Aorta (tissue), 5 donors: ENCODE results near the gene GABRB1. TPM values are rescaled to one million over a fixed set of nuclear protein-coding genes. Genes with fewer than 3 reads are reported as not detected.
A peak's percentile ranks its signal among the peaks of the same experiment; 100 is the strongest.

Experiments
- ATAC-seq: fragments of 200-7000 bp; cut with Tn5 transposase; one replicate; pipeline ENCODE4 v1.9.1; 2022; ENCODE audit warnings: moderate library complexity; ENCODE audit not compliant: low FRiP score
- DNase-seq, 2 donors: peaks; one replicate each; pipeline ENCODE4 v3.0.0-alpha.2; 2020
- H3K27ac ChIP-seq, 2 donors: one replicate each; pipeline ENCODE4 v1.5.1; 2013; ENCODE audit warnings: low read length in 2 of 2, mild to moderate bottlenecking in 2 of 2, moderate library complexity in 2 of 2, control low read depth in 1 of 2, inconsistent platforms in 1 of 2, low read depth in 1 of 2
- H3K27me3 ChIP-seq, 2 donors: one replicate each; pipeline ENCODE4 v1.6.1; 2013; ENCODE audit warnings: control low read depth in 1 of 2, low read length in 1 of 2, mild to moderate bottlenecking in 1 of 2, moderate library complexity in 1 of 2; ENCODE audit not compliant: insufficient read depth in 2 of 2, control insufficient read depth in 1 of 2
- H3K36me3 ChIP-seq, 2 donors: one replicate each; pipeline ENCODE4 v1.6.1; 2013; ENCODE audit warnings: control low read depth in 1 of 2, low read length in 1 of 2, mild to moderate bottlenecking in 1 of 2; ENCODE audit not compliant: insufficient read depth in 2 of 2, control insufficient read depth in 1 of 2
- H3K4me1 ChIP-seq, 2 donors: one replicate each; pipeline ENCODE4 v1.6.1; 2013; ENCODE audit warnings: low read length in 2 of 2, control low read depth in 1 of 2, mild to moderate bottlenecking in 1 of 2, moderate library complexity in 1 of 2; ENCODE audit not compliant: insufficient read depth in 2 of 2, control insufficient read depth in 1 of 2
- H3K4me3 ChIP-seq, 2 donors: one replicate each; pipeline ENCODE4 v1.5.1; 2013; ENCODE audit warnings: low read length in 2 of 2, control low read depth in 1 of 2, mild to moderate bottlenecking in 1 of 2
- H3K9me3 ChIP-seq: one replicate; pipeline ENCODE4 v1.6.1; 2013; ENCODE audit warnings: mild to moderate bottlenecking, low read length; ENCODE audit not compliant: control insufficient read depth
- WGBS, 2 donors: extraction: QIAGEN DNeasy Blood & Tissue Kit; methylation state at CpG; one replicate each; pipeline ENCODE4 v1.1.7; 2013; 5-methylcytosine and 5-hydroxymethylcytosine counted together
- intact Hi-C, 2 donors: fragments of 100-400 bp; cut with DNase I; formaldehyde crosslinking; loops; one replicate each; pipeline versions ENCODE4 v1.14.2 to v1.15.0; 2022
- polyA plus RNA-seq, 2 donors: library from polyadenylated mRNA; stranded (reverse); fragments of 200-250 nt; gene quantifications; one replicate each; pipeline ENCODE4 v1.2.3, GENCODE V29; 2013
- total RNA-seq, 2 donors: library from RNA; stranded (reverse); fragmentation: NEBNext Ultra II Directional; extraction: Animal tissue kit (Norgen Biotek cat#: 25700); gene quantifications; one replicate each; pipeline ENCODE4 v1.2.1, GENCODE V29; 2021
- donor health status: healthy with polysubstance abuse.
- donor health status: Bipolar disorder and iron deficiency.
- donor health status: DM: no; HTN: no; CAD: no.
- donor health status: DM: no; HTN: no; CAD: no.
- donor health status: DM: yes; HTN: yes; CAD: no.

The GABRB1 gene
- total and polyA plus RNA-seq, 4 donors: 0.71 TPM; not detected in 3

DNA sequence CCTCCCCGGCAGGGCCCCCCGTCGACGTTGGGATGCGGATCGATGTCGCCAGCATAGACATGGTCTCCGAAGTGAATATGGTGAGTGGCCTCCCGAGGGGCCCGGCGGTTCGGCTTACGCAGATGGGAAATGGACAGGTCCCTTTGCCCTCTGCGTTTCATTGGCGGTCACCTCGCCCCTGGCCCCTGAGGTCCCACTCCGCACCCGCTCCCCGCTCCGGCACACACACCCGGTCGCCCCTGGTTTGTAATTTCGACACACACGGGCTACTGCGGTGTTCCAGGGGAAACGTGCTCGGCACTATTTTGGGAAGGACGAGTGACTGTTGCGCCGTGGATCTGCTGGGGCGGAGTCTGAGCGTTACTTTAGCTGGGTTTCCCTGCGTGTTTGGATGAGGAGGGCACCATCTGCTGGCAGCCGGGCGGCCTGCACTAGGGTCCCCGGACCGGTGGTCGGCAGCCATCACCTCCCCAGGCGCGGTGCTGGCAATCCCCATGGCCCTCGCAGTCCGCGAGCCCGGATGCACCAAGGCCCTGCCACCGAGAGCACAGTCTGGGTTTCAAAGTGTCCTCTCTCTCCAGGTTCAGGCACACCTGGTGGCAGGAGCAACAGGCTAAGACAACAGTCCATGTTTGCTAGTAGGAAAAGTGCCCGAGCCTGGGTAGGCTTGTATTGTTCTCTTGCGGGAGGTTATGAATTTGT, 1.2 kb downstream of the GABRB1 start:
- no peaks in the 10 kb centered on the region for H3K36me3 ChIP-seq
- no peaks in the 10 kb centered on the region for H3K9me3 ChIP-seq
- intact Hi-C loops: loop anchor here (10.0 kb wide), 2 partner anchors 98 to 188 kb away; no protein-coding TSS in a partner anchor
- no peak overlapping the region for H3K27ac ChIP-seq
- ATAC-seq (peak; percentile 71), DNase-seq (peak in 1 of 2 donors; percentile 82)
- WGBS, 2 donors: 2% methylated on average over 47 of the region's 47 CpGs
- H3K4me1 ChIP-seq: no peaks in the 10 kb centered on the region
- H3K27me3 ChIP-seq: no peaks in the 10 kb centered on the region
- H3K4me3 ChIP-seq: no peak overlapping the region

DNA sequence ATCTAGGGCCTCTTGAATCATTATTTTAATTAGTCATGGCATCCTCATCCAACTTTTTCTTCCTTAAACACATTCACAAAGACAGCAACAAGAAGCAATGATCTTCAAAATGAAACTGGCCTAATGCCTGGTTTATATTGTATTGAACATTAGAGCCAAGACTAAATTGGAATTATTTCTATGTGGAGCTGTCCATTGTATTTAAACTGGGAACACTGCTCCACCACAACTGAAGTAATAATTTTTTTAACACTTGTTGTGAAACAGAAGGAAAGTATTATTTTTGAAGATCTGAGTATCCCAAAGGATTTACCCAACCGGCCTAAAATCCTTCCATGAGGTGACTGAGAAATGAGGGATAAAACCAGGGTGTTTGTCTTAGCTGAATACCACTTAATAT, 6.9 kb downstream of the GABRB1 start:
- H3K36me3 ChIP-seq: no peaks in the 10 kb centered on the region

DNA sequence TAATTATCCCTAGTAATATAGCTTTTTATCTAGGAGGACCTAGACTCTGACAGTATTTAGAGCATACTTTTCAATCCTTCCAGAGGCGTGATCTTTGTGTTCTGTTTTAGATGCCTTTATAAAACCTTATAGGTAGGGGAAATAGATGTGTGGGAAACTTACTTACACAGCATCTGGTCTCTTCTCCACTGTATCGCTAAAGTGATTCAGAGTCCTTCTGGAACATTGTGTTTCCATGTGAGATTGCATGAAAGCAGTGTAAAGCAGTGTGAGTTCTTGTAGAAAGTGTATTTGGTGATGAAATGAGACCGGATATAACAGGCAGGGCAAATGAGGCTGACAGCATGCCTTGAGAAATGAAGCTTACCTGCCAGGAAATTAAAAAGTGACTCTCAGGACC, 9.5 kb downstream of the GABRB1 start:
- no peak for ATAC-seq

More for the DNA sequence above, 6.9 kb downstream of the GABRB1 start:
- Histone ChIP-seq H3K27ac (no peak overlapping the region), H3K27me3 (no peaks in the 10 kb centered on the region), H3K4me3 (no peak overlapping the region), H3K9me3 (no peaks in the 10 kb centered on the region), H3K4me1 (no peaks in the 10 kb centered on the region)
- DNase-seq (no peak), ATAC-seq (no peak)
- WGBS, 2 donors: 55 to 73% methylated on average over 1 of the region's 1 CpG
- intact Hi-C loops: loop anchor here (10.0 kb wide), 2 partner anchors 103 to 193 kb away; no protein-coding TSS in a partner anchor

DNA sequence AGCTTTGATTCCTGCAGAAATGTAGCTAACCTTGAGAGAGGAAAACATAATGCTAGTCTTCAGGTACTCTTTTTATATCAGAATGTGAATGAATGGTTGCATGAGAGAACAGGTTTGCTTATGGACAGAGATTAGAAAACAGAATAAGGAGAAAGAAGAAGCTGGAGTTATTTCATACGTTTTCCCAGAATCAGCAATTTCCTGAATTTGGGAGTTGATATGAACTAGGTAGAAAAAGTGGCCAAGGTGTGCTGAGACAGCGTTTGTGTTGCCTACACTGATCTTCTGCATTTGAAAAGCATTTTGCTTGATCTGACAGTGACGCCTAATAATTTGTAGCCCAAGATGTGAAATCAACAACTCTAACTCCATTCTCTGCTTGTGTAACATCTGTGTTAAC, 12.5 kb downstream of the GABRB1 start:
- DNase-seq (no peak), ATAC-seq (no peak)
- intact Hi-C loops: no loop called here
- no peaks in the 10 kb centered on the region for H3K27me3 ChIP-seq
- H3K36me3 ChIP-seq: no peaks in the 10 kb centered on the region
- no peak overlapping the region for H3K27ac ChIP-seq
- H3K4me3 ChIP-seq: no peak overlapping the region
- no peaks in the 10 kb centered on the region for H3K4me1 ChIP-seq
- 69 to 73% methylated on average over 3 of the region's 3 CpGs for WGBS, 2 donors
- no peaks in the 10 kb centered on the region for H3K9me3 ChIP-seq

More for the DNA sequence above, 9.5 kb downstream of the GABRB1 start:
- Histone ChIP-seq H3K27me3 (no peaks in the 10 kb centered on the region), H3K36me3 (no peaks in the 10 kb centered on the region), H3K27ac (no peak overlapping the region), H3K9me3 (no peaks in the 10 kb centered on the region), H3K4me3 (no peak overlapping the region), H3K4me1 (no peaks in the 10 kb centered on the region)
- intact Hi-C loops: no loop called here
- 92% methylated on average over 3 of the region's 3 CpGs for WGBS, 2 donors
- no peak for DNase-seq

DNA sequence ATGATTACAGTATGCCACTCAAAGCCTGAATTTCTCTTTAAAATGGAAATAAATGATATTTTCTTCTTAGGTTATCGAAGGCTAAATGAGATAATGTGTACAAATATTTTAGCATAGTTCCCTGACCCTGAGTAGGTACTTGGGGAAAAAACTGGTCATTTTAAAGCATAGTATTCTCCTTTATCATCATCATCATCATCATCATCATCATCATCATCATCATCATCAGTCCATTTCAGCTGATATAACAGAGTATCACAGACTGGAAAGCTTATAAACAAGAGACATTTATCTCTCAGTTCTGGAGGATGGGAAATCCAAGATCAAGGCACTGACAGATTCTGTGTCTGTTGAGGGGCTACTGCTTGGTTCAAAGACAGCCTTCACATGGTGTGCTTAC, 13.9 kb downstream of the GABRB1 start:
- no peak for DNase-seq
- no peaks in the 10 kb centered on the region for H3K36me3 ChIP-seq
- H3K4me3 ChIP-seq: no peak overlapping the region
- 90 to 94% methylated on average over 1 of the region's 1 CpG for WGBS, 2 donors
- H3K27ac ChIP-seq: no peak overlapping the region
- ATAC-seq: no peak
- intact Hi-C loops: no loop called here
- H3K9me3 ChIP-seq: no peaks in the 10 kb centered on the region
- no peaks in the 10 kb centered on the region for H3K27me3 ChIP-seq
- H3K4me1 ChIP-seq: no peaks in the 10 kb centered on the region

DNA sequence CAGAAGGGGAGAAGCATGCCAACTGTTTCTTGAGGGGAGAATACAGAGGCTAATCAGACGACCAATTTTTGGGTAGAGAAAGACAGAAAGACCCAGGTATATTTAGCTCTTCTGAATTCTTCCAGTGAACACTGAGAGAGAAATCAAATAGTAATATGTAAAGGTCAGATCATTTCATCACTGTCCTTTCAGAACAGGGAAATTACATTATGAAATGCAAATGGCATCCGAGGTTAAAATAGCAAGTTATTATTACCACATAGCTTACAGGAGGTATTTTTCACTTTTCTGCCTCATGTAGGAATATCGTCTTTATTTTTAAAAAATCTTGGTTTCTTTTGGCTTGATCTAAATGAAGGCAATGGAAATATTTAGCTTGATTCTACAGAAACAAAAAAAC, 18.0 kb downstream of the GABRB1 start:
- Histone ChIP-seq H3K4me1 (no peaks in the 10 kb centered on the region), H3K9me3 (no peaks in the 10 kb centered on the region), H3K4me3 (no peak overlapping the region), H3K27ac (no peak overlapping the region), H3K27me3 (no peaks in the 10 kb centered on the region), H3K36me3 (no peaks in the 10 kb centered on the region)
- intact Hi-C loops: no loop called here
- ATAC-seq (no peak), DNase-seq (no peak)
- WGBS, 2 donors: 13 to 32% methylated on average over 3 of the region's 3 CpGs

DNA sequence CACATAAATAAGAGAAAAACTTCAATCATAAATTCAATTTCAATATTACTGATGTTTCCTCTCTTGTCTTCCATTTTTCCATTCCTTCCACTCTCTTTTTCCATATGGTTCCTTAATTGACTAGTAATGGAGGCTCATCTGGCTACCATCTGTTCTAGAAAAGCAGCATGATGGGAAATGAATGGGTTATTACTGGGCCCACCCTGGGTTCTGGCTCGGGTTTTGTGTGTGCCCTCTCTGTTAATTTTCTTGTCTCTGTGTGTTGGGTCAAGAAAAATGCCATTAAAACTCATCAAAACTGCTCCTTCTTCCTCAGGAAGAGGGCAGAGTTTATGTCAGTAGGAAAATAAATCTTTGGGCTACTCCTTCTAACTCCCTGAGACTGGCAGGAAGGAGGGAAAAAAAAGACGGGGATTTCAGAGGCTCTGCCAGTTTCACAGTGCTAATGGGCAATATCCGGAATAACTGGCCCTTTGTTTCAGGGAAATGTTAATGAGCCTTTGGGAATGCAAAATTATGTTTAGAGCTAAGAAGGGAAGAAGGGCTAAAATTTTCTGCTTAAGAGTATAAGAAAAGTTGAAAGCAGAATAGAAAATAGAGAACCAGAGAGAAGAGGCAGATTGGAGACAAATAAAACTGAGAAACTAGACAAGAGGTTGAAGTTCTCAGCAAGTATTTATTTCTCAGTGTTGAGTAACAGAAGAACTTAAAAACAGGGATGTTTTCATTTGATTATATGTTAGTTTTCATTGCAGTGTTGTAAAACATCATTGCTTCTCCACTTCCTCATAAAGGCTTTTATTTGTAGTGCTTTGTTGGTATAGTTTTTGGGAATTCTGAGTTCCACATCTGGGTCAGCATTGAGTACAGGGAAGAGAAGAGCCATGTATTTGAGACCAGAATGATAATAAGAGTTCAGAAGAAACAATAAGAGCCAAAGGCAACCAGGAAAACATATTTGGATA, 19.7 kb downstream of the GABRB1 start:
- intact Hi-C loops: no loop called here
- Histone ChIP-seq H3K4me3 (no peak overlapping the region), H3K27me3 (no peaks in the 10 kb centered on the region), H3K36me3 (no peaks in the 10 kb centered on the region), H3K9me3 (no peaks in the 10 kb centered on the region), H3K27ac (no peak overlapping the region), H3K4me1 (no peaks in the 10 kb centered on the region)
- DNase-seq: no peak
- WGBS, 2 donors: 19% methylated on average over 3 of the region's 3 CpGs
- ATAC-seq: no peak

DNA sequence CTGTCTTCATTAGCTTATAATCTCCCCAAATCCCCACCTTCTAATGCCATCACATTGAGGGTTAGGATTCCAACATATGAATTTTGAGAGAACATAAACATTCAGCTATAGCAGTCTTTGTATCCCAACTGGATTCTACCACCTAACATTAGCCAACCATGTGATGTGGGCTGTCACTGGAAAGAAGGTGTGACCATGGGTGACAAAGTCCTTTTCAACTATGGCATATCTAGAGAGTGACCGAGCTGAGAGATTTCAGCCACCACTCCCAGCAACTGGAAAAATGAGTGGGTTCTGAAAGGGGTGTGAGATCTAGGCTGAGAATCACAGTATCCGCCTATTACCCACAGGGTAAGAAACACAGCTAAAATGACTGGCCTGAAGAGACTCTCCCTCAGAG, 22.1 kb downstream of the GABRB1 start:
- intact Hi-C loops: no loop called here
- H3K9me3 ChIP-seq: no peaks in the 10 kb centered on the region
- ATAC-seq (no peak), DNase-seq (no peak)
- H3K27ac ChIP-seq: no peak overlapping the region
- no peak overlapping the region for H3K4me3 ChIP-seq
- no peaks in the 10 kb centered on the region for H3K36me3 ChIP-seq
- H3K27me3 ChIP-seq: no peaks in the 10 kb centered on the region
- no peaks in the 10 kb centered on the region for H3K4me1 ChIP-seq
- 93% methylated on average over 2 of the region's 2 CpGs for WGBS, 2 donors
